Fibroblast of the aortic adventitia (primary cell): ENCODE results near the gene PRDM10. TPM values are rescaled to one million over a fixed set of nuclear protein-coding genes. Genes with fewer than 3 reads are reported as not detected.

Experiments used
- DNase-seq: peaks from one replicate; pipeline ENCODE4 v3.0.0-alpha.2; 2010; ENCODE audit warnings: low read depth
- H3K4me3 ChIP-seq: 2 replicates; pipeline ENCODE4 v1.5.1; 2011; ENCODE audit warnings: low read depth, mild to moderate bottlenecking, control low read depth, low read length, moderate library complexity
- total RNA-seq: library from RNA; depleted of rRNA; stranded (reverse); fragments of >200 nt; gene quantifications from 2 replicates; pipeline ENCODE4 v1.2.3, GENCODE V29; 2012; ENCODE audit warnings: low replicate concordance
- TF ChIP-seq, protein P1 (sequence below): IDR thresholded peaks from 2 replicates; pipeline ENCODE4 v1.5.1; 2011; ENCODE audit warnings: mild to moderate bottlenecking, low read length, control low read depth, inconsistent platforms; ENCODE audit not compliant: insufficient read depth

The PRDM10 gene, protein sequence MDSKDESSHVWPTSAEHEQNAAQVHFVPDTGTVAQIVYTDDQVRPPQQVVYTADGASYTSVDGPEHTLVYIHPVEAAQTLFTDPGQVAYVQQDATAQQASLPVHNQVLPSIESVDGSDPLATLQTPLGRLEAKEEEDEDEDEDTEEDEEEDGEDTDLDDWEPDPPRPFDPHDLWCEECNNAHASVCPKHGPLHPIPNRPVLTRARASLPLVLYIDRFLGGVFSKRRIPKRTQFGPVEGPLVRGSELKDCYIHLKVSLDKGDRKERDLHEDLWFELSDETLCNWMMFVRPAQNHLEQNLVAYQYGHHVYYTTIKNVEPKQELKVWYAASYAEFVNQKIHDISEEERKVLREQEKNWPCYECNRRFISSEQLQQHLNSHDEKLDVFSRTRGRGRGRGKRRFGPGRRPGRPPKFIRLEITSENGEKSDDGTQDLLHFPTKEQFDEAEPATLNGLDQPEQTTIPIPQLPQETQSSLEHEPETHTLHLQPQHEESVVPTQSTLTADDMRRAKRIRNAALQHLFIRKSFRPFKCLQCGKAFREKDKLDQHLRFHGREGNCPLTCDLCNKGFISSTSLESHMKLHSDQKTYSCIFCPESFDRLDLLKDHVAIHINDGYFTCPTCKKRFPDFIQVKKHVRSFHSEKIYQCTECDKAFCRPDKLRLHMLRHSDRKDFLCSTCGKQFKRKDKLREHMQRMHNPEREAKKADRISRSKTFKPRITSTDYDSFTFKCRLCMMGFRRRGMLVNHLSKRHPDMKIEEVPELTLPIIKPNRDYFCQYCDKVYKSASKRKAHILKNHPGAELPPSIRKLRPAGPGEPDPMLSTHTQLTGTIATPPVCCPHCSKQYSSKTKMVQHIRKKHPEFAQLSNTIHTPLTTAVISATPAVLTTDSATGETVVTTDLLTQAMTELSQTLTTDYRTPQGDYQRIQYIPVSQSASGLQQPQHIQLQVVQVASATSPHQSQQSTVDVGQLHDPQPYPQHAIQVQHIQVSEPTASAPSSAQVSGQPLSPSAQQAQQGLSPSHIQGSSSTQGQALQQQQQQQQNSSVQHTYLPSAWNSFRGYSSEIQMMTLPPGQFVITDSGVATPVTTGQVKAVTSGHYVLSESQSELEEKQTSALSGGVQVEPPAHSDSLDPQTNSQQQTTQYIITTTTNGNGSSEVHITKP
- 5.7 and 8.0 TPM in 2 replicates for total RNA-seq

DNA sequence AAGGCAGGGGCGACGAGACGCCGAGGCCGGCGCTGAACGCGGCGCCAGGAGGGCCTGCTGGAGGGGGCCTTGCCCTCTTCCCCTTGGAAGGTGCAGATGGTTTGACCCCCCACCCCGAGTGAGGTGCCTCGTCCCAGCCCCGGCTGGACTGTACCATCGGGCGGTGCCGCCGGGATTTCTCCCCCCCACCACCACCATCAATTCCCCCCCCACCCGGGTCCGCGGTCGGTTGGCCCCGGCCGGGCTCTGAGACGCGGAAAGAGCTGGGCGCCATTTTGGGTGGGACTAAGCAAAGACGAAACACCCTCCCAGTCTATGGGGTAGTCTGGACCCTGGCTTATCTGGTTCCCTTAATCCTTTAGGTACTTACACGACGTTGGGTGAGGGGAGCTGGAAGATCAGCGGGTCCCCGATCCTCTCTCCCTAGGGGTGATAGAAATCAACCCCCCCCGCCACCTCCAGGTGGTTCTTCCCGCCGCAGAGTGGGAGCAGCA is at the start of gene PRDM10:
PRDM10 (minus strand) TSS at position 484 of the 494 bp plus-strand sequence. CDS start 41,871 bp downstream, outside the sequence.
- TF ChIP-seq, protein P1, sequence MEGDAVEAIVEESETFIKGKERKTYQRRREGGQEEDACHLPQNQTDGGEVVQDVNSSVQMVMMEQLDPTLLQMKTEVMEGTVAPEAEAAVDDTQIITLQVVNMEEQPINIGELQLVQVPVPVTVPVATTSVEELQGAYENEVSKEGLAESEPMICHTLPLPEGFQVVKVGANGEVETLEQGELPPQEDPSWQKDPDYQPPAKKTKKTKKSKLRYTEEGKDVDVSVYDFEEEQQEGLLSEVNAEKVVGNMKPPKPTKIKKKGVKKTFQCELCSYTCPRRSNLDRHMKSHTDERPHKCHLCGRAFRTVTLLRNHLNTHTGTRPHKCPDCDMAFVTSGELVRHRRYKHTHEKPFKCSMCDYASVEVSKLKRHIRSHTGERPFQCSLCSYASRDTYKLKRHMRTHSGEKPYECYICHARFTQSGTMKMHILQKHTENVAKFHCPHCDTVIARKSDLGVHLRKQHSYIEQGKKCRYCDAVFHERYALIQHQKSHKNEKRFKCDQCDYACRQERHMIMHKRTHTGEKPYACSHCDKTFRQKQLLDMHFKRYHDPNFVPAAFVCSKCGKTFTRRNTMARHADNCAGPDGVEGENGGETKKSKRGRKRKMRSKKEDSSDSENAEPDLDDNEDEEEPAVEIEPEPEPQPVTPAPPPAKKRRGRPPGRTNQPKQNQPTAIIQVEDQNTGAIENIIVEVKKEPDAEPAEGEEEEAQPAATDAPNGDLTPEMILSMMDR = peak; percentile 6

DNA sequence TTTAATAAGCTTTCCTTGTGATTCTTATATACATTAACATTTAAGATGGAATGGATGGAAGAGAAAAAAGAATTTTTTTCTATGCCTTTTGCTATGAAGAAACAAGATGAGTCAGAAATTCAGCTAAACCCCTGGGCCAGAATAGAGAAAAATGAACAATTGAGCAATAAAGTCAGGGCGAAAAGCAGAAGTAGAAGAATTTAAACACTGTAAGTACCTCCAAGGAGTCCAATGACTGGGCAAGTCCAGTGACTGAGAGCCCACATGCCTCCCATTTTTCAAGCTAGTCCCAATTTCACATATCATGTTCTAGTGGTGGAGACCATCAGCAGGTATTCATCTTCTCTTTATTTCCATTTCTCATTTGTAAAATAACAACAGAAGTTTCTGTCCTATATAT is 48.4 kb upstream of the PRDM10 start:
- TF ChIP-seq, protein P1 = no peak
- DNase-seq = peak; percentile 75
- no peak overlapping the region for H3K4me3 ChIP-seq

More for the DNA sequence above, at the start of gene PRDM10:
- peak; percentile 94 for DNase-seq
- H3K4me3 ChIP-seq = peak within 1 kb of the TSS; percentile 81

DNA sequence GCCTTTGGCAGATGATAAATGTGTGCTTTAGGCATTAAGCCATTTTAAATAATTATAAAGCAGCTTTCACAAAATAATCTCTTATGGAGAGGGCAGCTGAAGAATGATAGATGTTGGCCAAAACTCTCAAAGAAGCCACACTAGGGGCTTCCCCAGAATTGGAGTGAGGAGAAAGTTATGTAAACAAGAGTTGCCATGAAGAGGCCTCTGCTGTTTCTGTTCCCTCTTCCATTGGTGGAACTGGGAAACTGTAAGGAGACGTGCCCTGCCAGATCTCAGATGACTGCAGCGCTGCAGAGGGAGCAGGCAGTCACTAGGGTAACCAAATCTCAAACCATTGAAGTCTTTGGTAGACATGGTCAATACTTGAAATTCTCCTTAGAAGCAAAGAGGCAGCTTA is 47.6 kb upstream of the PRDM10 start:
- peak; percentile 38 for DNase-seq
- TF ChIP-seq, protein P1 = no peak
- H3K4me3 ChIP-seq = no peak overlapping the region

DNA sequence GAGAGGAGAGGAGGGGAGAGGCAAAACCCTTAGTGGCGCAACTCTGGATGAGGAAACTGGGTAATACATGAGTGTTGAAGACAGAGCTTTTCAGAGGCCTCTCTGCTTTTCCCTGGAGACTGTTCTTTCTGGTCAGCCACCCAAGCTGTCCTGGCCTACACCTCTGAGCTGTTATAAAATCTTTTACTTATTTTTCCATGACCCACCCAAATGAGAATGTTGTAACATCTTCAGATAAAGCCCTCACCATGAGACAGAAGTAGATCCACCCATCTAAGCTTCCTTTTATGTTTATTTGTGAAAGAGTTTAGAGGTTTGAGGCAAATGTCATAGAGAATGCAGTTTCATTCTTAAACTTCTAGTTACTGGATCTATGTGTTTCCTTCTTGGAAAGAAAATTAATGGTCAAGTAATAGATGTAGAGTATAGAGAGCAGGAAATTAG is 46.7 kb upstream of the PRDM10 start:
- no peak overlapping the region for H3K4me3 ChIP-seq
- TF ChIP-seq, protein P1 = no peak
- peak; percentile 62 for DNase-seq

DNA sequence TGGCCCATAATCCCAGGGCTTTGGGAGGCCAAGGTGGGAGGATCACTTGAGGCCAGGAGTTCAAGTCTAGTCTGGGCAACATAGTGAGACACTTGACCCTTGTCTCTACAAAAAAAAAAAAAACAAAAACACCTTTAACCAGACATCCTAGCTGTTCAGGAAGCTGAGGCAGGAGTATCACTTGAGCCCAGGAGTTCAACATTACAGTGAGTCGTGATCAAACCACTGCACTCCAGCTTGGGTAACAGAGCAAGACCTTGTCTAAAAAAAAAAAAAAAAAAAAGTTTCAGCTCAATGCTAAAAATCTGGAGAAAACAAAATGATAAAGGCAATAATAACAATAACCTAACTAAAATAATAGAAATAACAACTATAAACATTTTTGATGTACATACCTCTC is 44.5 kb upstream of the PRDM10 start:
- H3K4me3 ChIP-seq = no peak overlapping the region
- no peak for DNase-seq
- TF ChIP-seq, protein P1 = no peak

DNA sequence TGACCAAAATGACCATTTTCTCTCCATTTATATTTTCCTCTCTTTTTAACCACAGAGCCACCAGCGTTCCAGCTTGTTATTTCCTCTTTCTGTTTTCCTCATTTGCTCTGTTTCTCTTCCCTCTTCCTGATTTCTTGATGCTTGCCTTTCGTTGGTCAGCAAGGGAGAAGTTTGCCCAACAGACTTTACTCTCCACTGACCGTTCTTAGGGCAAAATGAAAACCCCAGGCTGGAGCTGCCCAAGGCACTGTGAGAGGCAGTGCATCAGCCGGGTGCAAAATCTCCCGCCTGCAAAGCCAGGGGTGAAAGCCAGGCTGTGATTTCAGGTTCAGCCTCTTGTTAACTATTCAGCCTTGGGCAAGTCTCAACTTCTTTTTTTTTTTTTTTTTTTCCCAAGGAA is 40.9 kb upstream of the PRDM10 start:
- no peak overlapping the region for H3K4me3 ChIP-seq
- no peak for DNase-seq
- TF ChIP-seq, protein P1 = no peak
